ENCODE results near the gene SHISAL2B.

Gene SHISAL2B

DNA sequence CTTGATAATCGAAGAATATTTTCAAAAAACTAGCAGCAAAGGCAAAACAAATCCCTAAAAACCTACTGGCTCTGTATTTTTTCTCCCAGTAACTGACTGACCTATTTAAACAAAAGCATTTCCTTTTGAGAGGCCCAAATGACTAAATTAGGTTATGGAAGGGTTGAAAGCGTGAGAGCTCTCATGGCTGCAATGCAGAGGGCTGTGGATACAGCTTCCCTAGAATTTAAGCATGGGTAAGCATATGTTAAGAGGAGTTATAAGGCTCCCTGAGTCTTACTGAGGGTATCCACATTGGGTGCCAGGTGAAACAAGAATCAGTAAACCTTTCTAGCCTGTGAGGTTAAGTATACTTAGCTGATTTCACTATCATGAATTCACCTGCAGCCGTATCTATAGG is 32.3 kb downstream of the SHISAL2B start:
- Histone ChIP-seq H4K8ac (ENCODE audit: low read depth, low read length) (no peak overlapping the region), H3K23ac (ENCODE audit: low read length) (no peak overlapping the region), H3K4me3 (ENCODE audit: low read depth, low read length) (no peak overlapping the region), H2BK12ac (ENCODE audit: low read length) (no peak overlapping the region), H2BK120ac (ENCODE audit: insufficient read depth, low read length, poor library complexity) (no peak overlapping the region), H3K14ac (ENCODE audit: low read length) (no peak overlapping the region), H3K18ac (ENCODE audit: low read length) (no peak overlapping the region), H3K9me3 (ENCODE audit: insufficient read depth, low read depth, low read length) (no peaks in the 10 kb centered on the region), H2BK5ac (ENCODE audit: low read depth, low read length, poor library complexity) (no peak overlapping the region), H3K27me3 (ENCODE audit: insufficient read depth, low read length) (no peaks in the 10 kb centered on the region), H4K12ac (ENCODE audit: low read depth, low read length) (no peak overlapping the region), H4K91ac (ENCODE audit: low read depth, low read length) (no peak overlapping the region), H3K36me3 (ENCODE audit: control insufficient read depth in 1 of 2, insufficient read depth in 2 of 2, low read length in 2 of 2) (peaks cover 0 to 2% of the 10 kb centered on the region in 2 experiments), H3K9ac (ENCODE audit: low read length) (no peak overlapping the region), H3K4me2 (ENCODE audit: low read length) (no peak overlapping the region), H3K4ac (ENCODE audit: low read depth, low read length) (no peak overlapping the region), H2AFZ (ENCODE audit: insufficient read depth, low read length, poor library complexity) (no peak overlapping the region), H3K79me1 (ENCODE audit: low read length) (no peaks in the 10 kb centered on the region), H3K4me1 (ENCODE audit: control insufficient read depth in 1 of 2, insufficient read depth in 2 of 2, low read length in 2 of 2) (no peaks in the 10 kb centered on the region), H3K27ac (ENCODE audit: low read depth, low read length) (no peak overlapping the region), H3K79me2 (ENCODE audit: control insufficient read depth, insufficient read depth, low read length, poor library complexity) (no peaks in the 10 kb centered on the region), H2AK5ac (ENCODE audit: low read length) (no peak overlapping the region)
- WGBS (ENCODE audit: extremely low coverage, insufficient coverage, insufficient read length): no CpG with 5 or more reads among the region's 3 CpGs
- no peak for DNase-seq

GRCh38 chr5:64727150-64727549 is 36.8 kb downstream of the SHISAL2B start:
- no CpG with 5 or more reads among the region's 2 CpGs for WGBS (ENCODE audit: extremely low coverage, insufficient coverage, insufficient read length)
- no peak for DNase-seq
- no peak overlapping the region for H3K23ac ChIP-seq (ENCODE audit: low read length)
- H3K9ac ChIP-seq (ENCODE audit: low read length): no peak overlapping the region
- no peaks in the 10 kb centered on the region for H3K79me1 ChIP-seq (ENCODE audit: low read length)
- no peaks in the 10 kb centered on the region for H3K9me3 ChIP-seq (ENCODE audit: insufficient read depth, low read depth, low read length)
- H3K14ac ChIP-seq (ENCODE audit: low read length): no peak overlapping the region
- H3K79me2 ChIP-seq (ENCODE audit: control insufficient read depth, insufficient read depth, low read length, poor library complexity): no peaks in the 10 kb centered on the region
- H2AK5ac ChIP-seq (ENCODE audit: low read length): no peak overlapping the region
- H4K12ac ChIP-seq (ENCODE audit: low read depth, low read length): no peak overlapping the region
- no peak overlapping the region for H4K8ac ChIP-seq (ENCODE audit: low read depth, low read length)
- H3K27ac ChIP-seq (ENCODE audit: low read depth, low read length): no peak overlapping the region
- H4K91ac ChIP-seq (ENCODE audit: low read depth, low read length): no peak overlapping the region
- H2BK120ac ChIP-seq (ENCODE audit: insufficient read depth, low read length, poor library complexity): no peak overlapping the region
- no peak overlapping the region for H3K4me2 ChIP-seq (ENCODE audit: low read length)
- no peak overlapping the region for H3K4ac ChIP-seq (ENCODE audit: low read depth, low read length)
- no peak overlapping the region for H3K18ac ChIP-seq (ENCODE audit: low read length)
- H3K27me3 ChIP-seq (ENCODE audit: insufficient read depth, low read length): no peaks in the 10 kb centered on the region
- H3K4me3 ChIP-seq (ENCODE audit: low read depth, low read length): no peak overlapping the region
- no peak overlapping the region for H2BK12ac ChIP-seq (ENCODE audit: low read length)
- H3K36me3 ChIP-seq (ENCODE audit: control insufficient read depth in 1 of 2, insufficient read depth in 2 of 2, low read length in 2 of 2): peaks cover 3% of the 10 kb centered on the region in 2 experiments
- H3K4me1 ChIP-seq (ENCODE audit: control insufficient read depth in 1 of 2, insufficient read depth in 2 of 2, low read length in 2 of 2): peaks cover 0 to 2% of the 10 kb centered on the region in 2 experiments
- H2BK5ac ChIP-seq (ENCODE audit: low read depth, low read length, poor library complexity): no peak overlapping the region
- H2AFZ ChIP-seq (ENCODE audit: insufficient read depth, low read length, poor library complexity): no peak overlapping the region

GRCh38 chr5:64742411-64742810 is 52.1 kb downstream of the SHISAL2B start:
- Histone ChIP-seq H3K18ac (ENCODE audit: low read length) (no peak overlapping the region), H3K79me1 (ENCODE audit: low read length) (no peaks in the 10 kb centered on the region), H3K79me2 (ENCODE audit: control insufficient read depth, insufficient read depth, low read length, poor library complexity) (no peaks in the 10 kb centered on the region), H4K8ac (ENCODE audit: low read depth, low read length) (no peak overlapping the region), H3K4me1 (ENCODE audit: control insufficient read depth in 1 of 2, insufficient read depth in 2 of 2, low read length in 2 of 2) (no peaks in the 10 kb centered on the region), H2AK5ac (ENCODE audit: low read length) (no peak overlapping the region), H2BK5ac (ENCODE audit: low read depth, low read length, poor library complexity) (no peak overlapping the region), H3K14ac (ENCODE audit: low read length) (no peak overlapping the region), H3K9me3 (ENCODE audit: insufficient read depth, low read depth, low read length) (no peaks in the 10 kb centered on the region), H3K4me3 (ENCODE audit: low read depth, low read length) (no peak overlapping the region), H3K36me3 (ENCODE audit: control insufficient read depth in 1 of 2, insufficient read depth in 2 of 2, low read length in 2 of 2) (peaks cover 0 to 2% of the 10 kb centered on the region in 2 experiments), H3K23ac (ENCODE audit: low read length) (no peak overlapping the region), H2AFZ (ENCODE audit: insufficient read depth, low read length, poor library complexity) (no peak overlapping the region), H4K12ac (ENCODE audit: low read depth, low read length) (no peak overlapping the region), H3K9ac (ENCODE audit: low read length) (no peak overlapping the region), H2BK12ac (ENCODE audit: low read length) (no peak overlapping the region), H3K27ac (ENCODE audit: low read depth, low read length) (no peak overlapping the region), H3K4me2 (ENCODE audit: low read length) (no peak overlapping the region), H3K27me3 (ENCODE audit: insufficient read depth, low read length) (no peaks in the 10 kb centered on the region), H2BK120ac (ENCODE audit: insufficient read depth, low read length, poor library complexity) (no peak overlapping the region), H3K4ac (ENCODE audit: low read depth, low read length) (no peak overlapping the region), H4K91ac (ENCODE audit: low read depth, low read length) (no peak overlapping the region)
- no CpG with 5 or more reads among the region's 1 CpG for WGBS (ENCODE audit: extremely low coverage, insufficient coverage, insufficient read length)
- DNase-seq: no peak

DNA sequence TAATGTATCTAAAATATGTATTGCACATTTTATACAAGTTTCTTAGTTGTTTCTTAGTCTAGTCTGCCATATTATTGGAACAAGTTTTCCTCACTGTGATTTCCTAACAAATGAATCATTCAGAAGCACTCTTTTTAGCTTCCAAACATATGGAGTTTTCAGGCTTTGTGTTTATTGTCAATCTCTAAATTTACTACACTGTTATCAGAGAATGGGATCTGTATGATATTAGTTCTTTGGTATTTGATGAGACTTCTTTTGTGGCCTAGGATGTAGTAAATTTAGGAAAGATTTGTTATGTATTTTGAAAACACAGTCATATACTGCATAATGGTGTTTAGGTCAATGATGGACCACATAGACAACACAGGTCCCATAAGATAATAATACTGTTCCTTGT is 52.5 kb downstream of the SHISAL2B start:
- no peaks in the 10 kb centered on the region for H3K79me2 ChIP-seq (ENCODE audit: control insufficient read depth, insufficient read depth, low read length, poor library complexity)
- no peak overlapping the region for H3K23ac ChIP-seq (ENCODE audit: low read length)
- no peak overlapping the region for H4K8ac ChIP-seq (ENCODE audit: low read depth, low read length)
- H3K4me1 ChIP-seq (ENCODE audit: control insufficient read depth in 1 of 2, insufficient read depth in 2 of 2, low read length in 2 of 2): no peaks in the 10 kb centered on the region
- no peak overlapping the region for H2BK12ac ChIP-seq (ENCODE audit: low read length)
- H3K9me3 ChIP-seq (ENCODE audit: insufficient read depth, low read depth, low read length): no peaks in the 10 kb centered on the region
- H3K4ac ChIP-seq (ENCODE audit: low read depth, low read length): no peak overlapping the region
- H4K91ac ChIP-seq (ENCODE audit: low read depth, low read length): no peak overlapping the region
- H2AFZ ChIP-seq (ENCODE audit: insufficient read depth, low read length, poor library complexity): no peak overlapping the region
- no peak overlapping the region for H3K4me3 ChIP-seq (ENCODE audit: low read depth, low read length)
- H2BK120ac ChIP-seq (ENCODE audit: insufficient read depth, low read length, poor library complexity): no peak overlapping the region
- no peak overlapping the region for H2AK5ac ChIP-seq (ENCODE audit: low read length)
- H3K14ac ChIP-seq (ENCODE audit: low read length): no peak overlapping the region
- H3K4me2 ChIP-seq (ENCODE audit: low read length): no peak overlapping the region
- H3K27me3 ChIP-seq (ENCODE audit: insufficient read depth, low read length): no peaks in the 10 kb centered on the region
- peaks cover 0 to 2% of the 10 kb centered on the region in 2 experiments for H3K36me3 ChIP-seq (ENCODE audit: control insufficient read depth in 1 of 2, insufficient read depth in 2 of 2, low read length in 2 of 2)
- no peak overlapping the region for H3K18ac ChIP-seq (ENCODE audit: low read length)
- H3K27ac ChIP-seq (ENCODE audit: low read depth, low read length): no peak overlapping the region
- DNase-seq: no peak
- H3K79me1 ChIP-seq (ENCODE audit: low read length): no peaks in the 10 kb centered on the region
- no peak overlapping the region for H4K12ac ChIP-seq (ENCODE audit: low read depth, low read length)
- H2BK5ac ChIP-seq (ENCODE audit: low read depth, low read length, poor library complexity): no peak overlapping the region
- H3K9ac ChIP-seq (ENCODE audit: low read length): no peak overlapping the region

Data from trophoblast cell (in vitro differentiated cells and primary cell).